GM12864 (cell line): ENCODE data around the gene PML.

Experiments used
- DNase-seq: peaks from one replicate; pipeline ENCODE4 v3.0.0-alpha.2; 2011; ENCODE audit warnings: low read depth
- H3K4me3 ChIP-seq: 2 replicates; pipeline ENCODE4 v1.5.1; 2011; ENCODE audit warnings: mild to moderate bottlenecking, low read depth, low read length, control low read depth
- TF ChIP-seq, protein P1 (sequence below): IDR thresholded peaks from 2 replicates; pipeline ENCODE4 v1.5.1; 2011; ENCODE audit warnings: low read depth, mild to moderate bottlenecking, moderate library complexity, low read length, control low read depth, inconsistent platforms; ENCODE audit errors: missing control alignments

PML gene

DNA sequence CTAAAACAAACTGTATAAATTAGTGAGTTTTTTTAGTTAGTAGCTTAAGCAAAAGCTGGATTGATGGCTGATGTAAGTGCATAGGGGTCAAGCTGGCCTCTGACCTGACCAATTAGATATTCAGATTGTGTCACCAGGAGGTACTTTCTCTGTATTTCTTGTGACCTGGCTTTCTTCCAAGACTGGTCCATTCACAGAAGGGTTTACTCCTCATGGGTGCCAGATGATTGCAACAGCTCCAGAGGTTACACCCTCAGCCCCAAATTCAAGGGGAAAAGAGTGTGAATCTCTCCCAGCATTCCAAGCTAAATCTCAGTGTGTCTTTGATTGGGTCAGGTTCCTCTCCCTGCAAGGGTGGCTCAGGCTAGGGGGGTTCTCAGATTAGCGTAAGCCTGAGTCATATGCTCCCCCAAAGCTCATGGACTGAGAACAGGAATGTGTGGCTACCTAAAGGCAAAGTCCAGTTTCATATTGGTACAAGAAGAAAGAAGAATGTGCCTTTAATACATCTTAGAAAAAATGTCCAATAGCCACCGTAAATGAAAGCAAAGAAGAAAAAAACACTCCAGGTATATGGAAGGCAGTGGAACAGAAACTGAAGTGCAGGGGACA, 16.5 kb downstream of the PML start:
- DNase-seq, result no peak
- TF ChIP-seq, protein P1, sequence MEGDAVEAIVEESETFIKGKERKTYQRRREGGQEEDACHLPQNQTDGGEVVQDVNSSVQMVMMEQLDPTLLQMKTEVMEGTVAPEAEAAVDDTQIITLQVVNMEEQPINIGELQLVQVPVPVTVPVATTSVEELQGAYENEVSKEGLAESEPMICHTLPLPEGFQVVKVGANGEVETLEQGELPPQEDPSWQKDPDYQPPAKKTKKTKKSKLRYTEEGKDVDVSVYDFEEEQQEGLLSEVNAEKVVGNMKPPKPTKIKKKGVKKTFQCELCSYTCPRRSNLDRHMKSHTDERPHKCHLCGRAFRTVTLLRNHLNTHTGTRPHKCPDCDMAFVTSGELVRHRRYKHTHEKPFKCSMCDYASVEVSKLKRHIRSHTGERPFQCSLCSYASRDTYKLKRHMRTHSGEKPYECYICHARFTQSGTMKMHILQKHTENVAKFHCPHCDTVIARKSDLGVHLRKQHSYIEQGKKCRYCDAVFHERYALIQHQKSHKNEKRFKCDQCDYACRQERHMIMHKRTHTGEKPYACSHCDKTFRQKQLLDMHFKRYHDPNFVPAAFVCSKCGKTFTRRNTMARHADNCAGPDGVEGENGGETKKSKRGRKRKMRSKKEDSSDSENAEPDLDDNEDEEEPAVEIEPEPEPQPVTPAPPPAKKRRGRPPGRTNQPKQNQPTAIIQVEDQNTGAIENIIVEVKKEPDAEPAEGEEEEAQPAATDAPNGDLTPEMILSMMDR, result no peak
- H3K4me3 ChIP-seq, result no peak overlapping the region

DNA sequence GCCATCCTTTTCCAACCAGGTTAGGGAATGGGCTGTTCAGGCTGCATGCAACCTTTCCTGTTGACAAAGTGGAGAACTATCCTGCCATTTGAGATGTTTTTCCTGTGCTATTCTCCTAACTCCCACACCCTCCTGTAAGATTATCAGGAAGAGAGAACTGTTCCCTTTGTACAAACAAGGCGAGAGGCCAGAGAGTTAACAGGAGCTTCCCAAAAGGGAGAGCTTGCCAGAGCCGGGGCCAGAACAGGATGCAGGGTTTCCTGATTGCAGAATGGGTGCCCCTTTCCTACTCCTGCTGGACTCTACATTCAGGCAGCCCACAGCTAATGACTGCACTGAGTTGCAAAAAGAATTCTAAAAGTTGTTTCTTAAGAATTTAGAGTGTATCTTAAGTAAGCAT, 17.1 kb downstream of the PML start:
- no peak for DNase-seq

DNA sequence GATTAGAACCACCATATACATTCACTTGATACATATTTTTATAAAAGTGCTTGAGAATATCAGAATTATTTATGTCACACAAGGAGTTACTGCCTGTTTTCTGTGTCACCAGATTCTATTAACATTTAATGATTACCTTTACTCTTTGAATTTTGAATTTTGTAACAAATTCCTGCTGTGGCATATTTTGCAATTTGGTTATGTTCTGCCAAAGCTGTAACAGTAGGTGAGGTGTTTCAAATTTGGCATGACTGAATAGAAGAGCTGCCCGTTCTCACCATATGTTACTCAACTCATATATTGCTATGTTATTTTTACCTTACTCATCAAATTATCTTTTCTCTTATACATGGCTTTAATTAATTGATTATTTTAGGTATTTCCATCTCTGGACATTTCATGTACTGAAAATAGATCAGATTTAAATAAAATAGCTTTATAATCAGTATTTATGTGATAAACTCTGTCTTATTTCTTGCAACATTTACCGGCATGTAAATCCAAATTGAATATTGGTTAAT, 18.9 kb downstream of the PML start:
- TF ChIP-seq, protein P1, result no peak
- no peak for DNase-seq
- no peak overlapping the region for H3K4me3 ChIP-seq

More for the DNA sequence above, 17.1 kb downstream of the PML start:
- H3K4me3 ChIP-seq, result no peak overlapping the region
- TF ChIP-seq, protein P1, result no peak

DNA sequence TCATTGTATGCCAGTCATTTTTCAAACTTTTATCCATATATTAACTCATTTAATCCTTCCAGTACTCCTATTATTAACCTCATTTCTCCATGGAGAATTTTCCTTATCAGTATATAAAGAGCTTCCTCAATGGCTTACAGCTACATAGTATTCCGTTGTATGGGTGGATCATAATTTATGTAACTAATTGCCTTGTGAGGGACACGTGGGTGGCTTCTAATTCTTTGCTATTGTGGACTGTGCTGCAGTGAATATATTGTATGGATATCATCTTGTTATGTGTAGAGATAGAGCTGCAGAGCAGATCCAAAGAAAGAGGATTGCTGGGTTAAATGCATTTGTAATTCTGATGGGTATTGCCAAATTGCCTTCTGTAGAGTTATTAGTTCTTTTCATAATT, 25.2 kb downstream of the PML start:
- TF ChIP-seq, protein P1, result no peak
- H3K4me3 ChIP-seq, result no peak overlapping the region
- DNase-seq, result no peak

DNA sequence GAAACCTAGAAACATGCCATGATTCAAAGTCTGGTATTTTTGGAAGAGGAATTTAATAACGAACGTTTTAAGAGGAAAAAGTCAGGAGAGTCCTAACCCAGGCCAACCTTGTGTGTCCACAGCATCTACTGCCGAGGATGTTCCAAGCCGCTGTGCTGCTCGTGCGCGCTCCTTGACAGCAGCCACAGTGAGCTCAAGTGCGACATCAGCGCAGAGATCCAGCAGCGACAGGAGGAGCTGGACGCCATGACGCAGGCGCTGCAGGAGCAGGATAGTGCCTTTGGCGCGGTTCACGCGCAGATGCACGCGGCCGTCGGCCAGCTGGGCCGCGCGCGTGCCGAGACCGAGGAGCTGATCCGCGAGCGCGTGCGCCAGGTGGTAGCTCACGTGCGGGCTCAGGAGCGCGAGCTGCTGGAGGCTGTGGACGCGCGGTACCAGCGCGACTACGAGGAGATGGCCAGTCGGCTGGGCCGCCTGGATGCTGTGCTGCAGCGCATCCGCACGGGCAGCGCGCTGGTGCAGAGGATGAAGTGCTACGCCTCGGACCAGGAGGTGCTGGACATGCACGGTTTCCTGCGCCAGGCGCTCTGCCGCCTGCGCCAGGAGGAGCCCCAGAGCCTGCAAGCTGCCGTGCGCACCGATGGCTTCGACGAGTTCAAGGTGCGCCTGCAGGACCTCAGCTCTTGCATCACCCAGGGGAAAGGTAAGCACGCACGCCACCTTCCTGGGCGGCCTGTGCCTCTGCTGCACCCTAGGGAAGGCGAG, 28.4 kb downstream of the PML start:
- no peak overlapping the region for H3K4me3 ChIP-seq
- TF ChIP-seq, protein P1, result no peak
- no peak for DNase-seq

DNA sequence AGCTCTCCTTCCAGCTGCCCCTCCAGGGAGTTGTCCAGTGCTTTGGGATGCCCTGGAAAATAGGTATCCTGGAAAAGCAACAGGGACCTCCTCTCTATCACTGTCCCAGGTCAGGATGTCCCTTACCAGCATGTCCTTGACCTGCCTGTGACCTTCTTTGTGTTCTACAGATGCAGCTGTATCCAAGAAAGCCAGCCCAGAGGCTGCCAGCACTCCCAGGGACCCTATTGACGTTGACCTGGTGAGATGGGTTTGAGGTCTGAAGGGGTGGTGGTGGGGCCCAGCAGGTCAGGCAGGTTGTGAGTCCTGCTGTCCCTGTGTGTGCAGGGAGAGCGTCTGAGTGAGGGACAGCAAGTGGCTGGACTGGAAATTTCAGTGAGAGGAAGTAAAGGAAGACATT, 30.2 kb downstream of the PML start:
- no peak overlapping the region for H3K4me3 ChIP-seq
- TF ChIP-seq, protein P1, result no peak
- no peak for DNase-seq
